DOHH2 (cell line): ENCODE results near the gene SLC29A3.

Source experiments
- H3F3A ChIP-seq: fragments of 200-600 bp; sonication (generic), shearing (Covaris generic); 2 replicates; pipeline ENCODE4 v1.6.0; 2016; ENCODE audit warnings: antibody characterized with exemption, mild to moderate bottlenecking; ENCODE audit not compliant: control insufficient read depth, insufficient read depth
- H3K27ac ChIP-seq: fragments of 200-600 bp; sonication (generic); 2 replicates; pipeline ENCODE4 v1.5.1; 2014; ENCODE audit warnings: low read depth, mild to moderate bottlenecking, low read length, moderate library complexity
- H3K27me3 ChIP-seq: fragments of 200-600 bp; sonication (generic); 2 replicates; pipeline ENCODE4 v1.6.1; 2014; ENCODE audit warnings: mild to moderate bottlenecking, low read length, mixed read lengths; ENCODE audit not compliant: control insufficient read depth
- H3K36me3 ChIP-seq: fragments of 200-600 bp; sonication (generic); 2 replicates; pipeline ENCODE4 v1.6.1; 2014; ENCODE audit warnings: mild to moderate bottlenecking, low read length, moderate library complexity, mixed read lengths; ENCODE audit not compliant: control insufficient read depth
- H3K4me1 ChIP-seq: fragments of 200-600 bp; sonication (generic); 2 replicates; pipeline ENCODE4 v1.6.1; 2014; ENCODE audit warnings: mild to moderate bottlenecking, low read length, mixed read lengths; ENCODE audit not compliant: control insufficient read depth
- H3K4me2 ChIP-seq: fragments of 200-600 bp; sonication (generic); 2 replicates; pipeline ENCODE4 v1.6.0; 2014; ENCODE audit warnings: mild to moderate bottlenecking, low read length, moderate library complexity
- H3K4me3 ChIP-seq: fragments of 200-600 bp; sonication (generic); 2 replicates; pipeline ENCODE4 v1.5.1; 2014; ENCODE audit warnings: mild to moderate bottlenecking, low read length, mixed read lengths
- H3K79me2 ChIP-seq: fragments of 200-600 bp; sonication (generic); 2 replicates; pipeline ENCODE4 v1.6.1; 2014; ENCODE audit warnings: mild to moderate bottlenecking, low read length, mixed read lengths; ENCODE audit not compliant: control insufficient read depth
- H3K9me2 ChIP-seq: fragments of 200-600 bp; sonication (generic); replicated peaks from 2 replicates; pipeline ENCODE4 v1.6.1; 2014; ENCODE audit warnings: mild to moderate bottlenecking, low read length, mixed read lengths; ENCODE audit not compliant: control insufficient read depth
- H3K9me3 ChIP-seq: fragments of 200-600 bp; sonication (generic); 2 replicates; pipeline ENCODE4 v1.6.1; 2014; ENCODE audit warnings: antibody characterized with exemption, low read length, mixed read lengths; ENCODE audit not compliant: control insufficient read depth, insufficient read depth
- H4K20me1 ChIP-seq: fragments of 200-600 bp; sonication (generic); 2 replicates; pipeline ENCODE4 v1.6.0; 2014; ENCODE audit warnings: low read depth, mild to moderate bottlenecking, antibody characterized with exemption, low read length, moderate library complexity; ENCODE audit not compliant: control insufficient read depth, insufficient read depth
- CTCF ChIP-seq: fragments of 200-600 bp; sonication (generic); IDR thresholded peaks from one replicate; pipeline ENCODE4 v1.5.1; 2014; ENCODE audit warnings: antibody characterized with exemption, mild to moderate bottlenecking, low read depth, low read length; ENCODE audit not compliant: poor library complexity, severe bottlenecking
- EZH2phosphoT487 ChIP-seq: fragments of 200-600 bp; sonication (generic); IDR thresholded peaks from 2 replicates; pipeline ENCODE4 v1.6.1; 2017; ENCODE audit warnings: borderline replicate concordance, mild to moderate bottlenecking, antibody characterized with exemption, low read length, moderate library complexity, mixed read lengths

Gene SLC29A3

GRCh38 chr10:71301371-71301916 is 17.6 kb upstream of the SLC29A3 start:
- no peaks in the 10 kb centered on the region for H3K79me2 ChIP-seq
- peaks cover 13% of the 10 kb centered on the region for H3K27me3 ChIP-seq
- no peaks in the 10 kb centered on the region for H3K4me1 ChIP-seq
- no peak overlapping the region for H3K4me2 ChIP-seq
- no peaks in the 10 kb centered on the region for H4K20me1 ChIP-seq
- H3K9me2 ChIP-seq: no peaks in the 10 kb centered on the region
- H3F3A ChIP-seq: no peaks in the 10 kb centered on the region
- H3K36me3 ChIP-seq: no peaks in the 10 kb centered on the region
- no peak overlapping the region for H3K4me3 ChIP-seq
- H3K27ac ChIP-seq: no peak overlapping the region
- TF ChIP-seq CTCF (no peak), EZH2phosphoT487 (no peak)
- no peaks in the 10 kb centered on the region for H3K9me3 ChIP-seq

GRCh38 chr10:71302451-71302850 is 16.6 kb upstream of the SLC29A3 start:
- H3K79me2 ChIP-seq: no peaks in the 10 kb centered on the region
- peaks cover 13% of the 10 kb centered on the region for H3K27me3 ChIP-seq
- no peaks in the 10 kb centered on the region for H3F3A ChIP-seq
- H3K9me2 ChIP-seq: no peaks in the 10 kb centered on the region
- H3K9me3 ChIP-seq: no peaks in the 10 kb centered on the region
- no peaks in the 10 kb centered on the region for H3K4me1 ChIP-seq
- no peak overlapping the region for H3K27ac ChIP-seq
- H3K36me3 ChIP-seq: no peaks in the 10 kb centered on the region
- no peak overlapping the region for H3K4me2 ChIP-seq
- TF ChIP-seq CTCF (no peak), EZH2phosphoT487 (no peak)
- no peak overlapping the region for H3K4me3 ChIP-seq
- no peaks in the 10 kb centered on the region for H4K20me1 ChIP-seq

GRCh38 chr10:71302874-71303568 is 16.0 kb upstream of the SLC29A3 start:
- no peaks in the 10 kb centered on the region for H3K4me1 ChIP-seq

More at GRCh38 chr10:71302874-71303568, 16.0 kb upstream of the SLC29A3 start:
- no peak overlapping the region for H3K4me3 ChIP-seq
- H4K20me1 ChIP-seq: no peaks in the 10 kb centered on the region
- no peak overlapping the region for H3K4me2 ChIP-seq
- TF ChIP-seq CTCF (peak; percentile 61), EZH2phosphoT487 (no peak)
- H3K9me3 ChIP-seq: no peaks in the 10 kb centered on the region
- no peaks in the 10 kb centered on the region for H3K36me3 ChIP-seq
- no peaks in the 10 kb centered on the region for H3K9me2 ChIP-seq
- no peak overlapping the region for H3K27ac ChIP-seq
- H3K79me2 ChIP-seq: no peaks in the 10 kb centered on the region
- H3K27me3 ChIP-seq: peaks cover 12% of the 10 kb centered on the region
- no peaks in the 10 kb centered on the region for H3F3A ChIP-seq
